ENCODE data around the gene SHKBP1.

The SHKBP1 gene

GRCh38 chr19:40639638-40639982 lies 62.9 kb downstream of the SHKBP1 start (continued):
- TF ChIP-seq POU6F1 (CRISPR knock-in tag; IDR thresholded peaks at IDR 0.05; ENCODE audit: borderline replicate concordance, low read depth) (no peak), ZC3H10 (CRISPR knock-in tag; IDR thresholded peaks at IDR 0.05) (no peak)

- TF ChIP-seq SNAI2 (CRISPR knock-in tag; IDR thresholded peaks at IDR 0.05) (no peak), TSHZ2 (CRISPR knock-in tag; IDR thresholded peaks at IDR 0.05) (no peak)
- ATAC-seq = no peak; the same call in 2 of the 3 replicates
Measured at GRCh38 chr19:40640744-40641143, 64.1 kb downstream of the SHKBP1 start.

Data from SK-N-SH treated with all-trans-retinoic acid at 6 μM for 48 hours (cell line).